H1 (cell line): ENCODE measurements around the gene GPR42. TPM values are rescaled to one million over a fixed set of nuclear protein-coding genes. Genes with fewer than 3 reads are reported as not detected.

Experiments used
- CTCF ChIA-PET: fragments of 300-600 bp; sonication (Branson Sonifier 250); formaldehyde crosslinking; loops from one replicate; lab custom pipeline; 2021; ENCODE audit not compliant: partially characterized antibody; lab: Charles Lee
- POLR2A ChIA-PET: fragments of 300-600 bp; sonication (Branson Sonifier 250); formaldehyde crosslinking; loops from one replicate; lab custom pipeline; 2021; ENCODE audit warnings: inconsistent platforms; ENCODE audit not compliant: partially characterized antibody; lab: Charles Lee
- DNase-seq, 2 experiments: peaks; one replicate each; pipeline versions ENCODE4 v3.0.0 to v3.0.0-alpha.2; 2010 to 2022; ENCODE audit warnings: low spot score in 2 of 2, low read depth in 1 of 2, mixed read lengths in 1 of 2
- FAIRE-seq: peaks from 2 replicates; lab custom pipeline; 2011; peaks lifted over from hg19 to GRCh38; lab: Jason Lieb, UNC
- H2AFZ ChIP-seq: 2 replicates; pipeline ENCODE4 v1.8.1; 2012; ENCODE audit warnings: low read length, inconsistent platforms
- H2AK5ac ChIP-seq: 2 replicates; pipeline ENCODE4 v1.6.1; 2013; ENCODE audit warnings: low read depth, low read length
- H2BK120ac ChIP-seq: replicated peaks from 2 replicates; pipeline ENCODE3; 2013; ENCODE audit warnings: low read depth, low read length, inconsistent platforms
- H2BK12ac ChIP-seq: 2 replicates; pipeline ENCODE4 v1.6.1; 2013; ENCODE audit warnings: low read depth, low read length
- H2BK15ac ChIP-seq: 2 replicates; pipeline ENCODE4 v1.6.1; 2013; ENCODE audit warnings: low read length
- H2BK20ac ChIP-seq: 2 replicates; pipeline ENCODE4 v1.6.1; 2013; ENCODE audit warnings: low read length
- H2BK5ac ChIP-seq: 2 replicates; pipeline ENCODE4 v1.6.1; 2013; ENCODE audit warnings: low read depth, low read length
- H3K14ac ChIP-seq: 2 replicates; pipeline ENCODE4 v1.6.1; 2013; ENCODE audit warnings: inconsistent platforms; ENCODE audit not compliant: insufficient read length
- H3K18ac ChIP-seq: 2 replicates; pipeline ENCODE4 v1.6.1; 2013; ENCODE audit warnings: low read length; ENCODE audit errors: extremely low read depth
- H3K23ac ChIP-seq: 2 replicates; pipeline ENCODE4 v1.6.1; 2013; ENCODE audit warnings: inconsistent platforms; ENCODE audit not compliant: insufficient read length
- H3K23me2 ChIP-seq: 2 replicates; pipeline ENCODE4 v1.6.1; 2013; ENCODE audit warnings: low read depth, low read length
- H3K27ac ChIP-seq: 2 replicates; pipeline ENCODE4 v1.6.1; 2011; ENCODE audit warnings: low read depth, low read length, inconsistent platforms
- H3K27me3 ChIP-seq, 4 experiments: replicated peaks in 1 of 4; 1 replicate in 1 of 4; 2 replicates in 3 of 4; pipeline versions ENCODE4 v1.6.1 to v1.8.1; 2011 to 2013; ENCODE audit warnings: low read length in 3 of 4, mild to moderate bottlenecking in 3 of 4, inconsistent platforms in 2 of 4, mixed read lengths in 2 of 4, moderate library complexity in 1 of 4; ENCODE audit not compliant: control insufficient read depth in 3 of 4, insufficient read depth in 3 of 4; ENCODE audit errors: extremely low read depth in 1 of 4
- H3K36me3 ChIP-seq, 4 experiments: 2 replicates each; pipeline versions ENCODE4 v1.6.1 to v1.8.1; 2011 to 2013; ENCODE audit warnings: mild to moderate bottlenecking in 4 of 4, low read length in 3 of 4, moderate library complexity in 2 of 4, control low read depth in 1 of 4, inconsistent platforms in 1 of 4; ENCODE audit not compliant: insufficient read depth in 4 of 4, control insufficient read depth in 2 of 4
- H3K4ac ChIP-seq: replicated peaks from 2 replicates; pipeline ENCODE3; 2013; ENCODE audit warnings: low read length, low read depth, mixed read lengths, inconsistent platforms; ENCODE audit not compliant: insufficient read length
- H3K4me1 ChIP-seq, 4 experiments: replicated peaks in 1 of 4; 1 replicate in 1 of 4; 2 replicates in 3 of 4; pipeline versions ENCODE4 v1.6.1 to v1.8.1; 2011 to 2013; ENCODE audit warnings: low read length in 3 of 4, inconsistent platforms in 2 of 4, mixed read lengths in 1 of 4; ENCODE audit not compliant: insufficient read depth in 4 of 4, control insufficient read depth in 3 of 4
- H3K4me2 ChIP-seq, 2 experiments: 2 replicates each; pipeline versions ENCODE4 v1.6.1 to v1.8.1; 2011 to 2013; ENCODE audit warnings: low read depth in 2 of 2, low read length in 2 of 2, control low read depth in 1 of 2, inconsistent platforms in 1 of 2, mild to moderate bottlenecking in 1 of 2; ENCODE audit not compliant: insufficient read depth in 1 of 2
- H3K4me3 ChIP-seq, 4 experiments: fragments of 200-600, 300-600 bp in 1 of 4; sonication (generic), shearing (Covaris generic), sonication (Bioruptor Twin) in 1 of 4; 2 replicates each; pipeline versions ENCODE4 v1.5.1 to v1.8.1; 2011 to 2016; ENCODE audit warnings: low read length in 4 of 4, low read depth in 3 of 4, control low read depth in 2 of 4, inconsistent platforms in 2 of 4, mild to moderate bottlenecking in 2 of 4, mixed read lengths in 1 of 4, moderate library complexity in 1 of 4; ENCODE audit not compliant: insufficient read depth in 2 of 4; ENCODE audit errors: extremely low read depth in 1 of 4
- H3K56ac ChIP-seq: replicated peaks from 2 replicates; pipeline ENCODE3; 2013; ENCODE audit warnings: low read depth, mild to moderate bottlenecking, mixed read lengths, low read length, inconsistent platforms; ENCODE audit not compliant: insufficient read length
- H3K79me1 ChIP-seq: 2 replicates; pipeline ENCODE4 v1.6.1; 2013; ENCODE audit warnings: low read depth, low read length, control low read depth
- H3K79me2 ChIP-seq, 2 experiments: 2 replicates each; pipeline versions ENCODE4 v1.6.1 to v1.8.1; 2012 to 2013; ENCODE audit warnings: low read length in 2 of 2, mild to moderate bottlenecking in 2 of 2, inconsistent platforms in 1 of 2; ENCODE audit not compliant: insufficient read depth in 2 of 2, control insufficient read depth in 1 of 2
- H3K9ac ChIP-seq, 4 experiments: replicated peaks in 1 of 4; 1 replicate in 1 of 4; 2 replicates in 3 of 4; pipeline versions ENCODE4 v1.6.1 to v1.8.1; 2011 to 2013; ENCODE audit warnings: low read depth in 3 of 4, low read length in 3 of 4, control low read depth in 2 of 4, mild to moderate bottlenecking in 2 of 4, moderate library complexity in 2 of 4, inconsistent platforms in 1 of 4; ENCODE audit errors: extremely low read depth in 1 of 4
- H3K9me3 ChIP-seq, 2 experiments: 2 replicates each; pipeline versions ENCODE4 v1.6.1 to v1.8.1; 2012 to 2013; ENCODE audit warnings: mild to moderate bottlenecking in 2 of 2, moderate library complexity in 2 of 2, control low read depth in 1 of 2, inconsistent platforms in 1 of 2, low read depth in 1 of 2, low read length in 1 of 2, mixed read lengths in 1 of 2; ENCODE audit not compliant: insufficient read depth in 2 of 2
- H4K20me1 ChIP-seq, 2 experiments: replicated peaks in 1 of 2; 2 replicates each; pipeline versions ENCODE3 to v1.8.1; 2011 to 2013; ENCODE audit warnings: inconsistent platforms in 2 of 2, low read length in 2 of 2, mild to moderate bottlenecking in 1 of 2; ENCODE audit not compliant: insufficient read depth in 2 of 2, control insufficient read depth in 1 of 2
- H4K5ac ChIP-seq: 2 replicates; pipeline ENCODE4 v1.6.1; 2013; ENCODE audit warnings: low read length, low read depth, mixed read lengths, inconsistent platforms; ENCODE audit not compliant: insufficient read length
- H4K8ac ChIP-seq: 2 replicates; pipeline ENCODE4 v1.8.0; 2013; ENCODE audit warnings: mild to moderate bottlenecking, moderate library complexity, low read length, inconsistent platforms; ENCODE audit not compliant: insufficient read depth; ENCODE audit errors: extremely low read depth
- H4K91ac ChIP-seq: replicated peaks from 2 replicates; pipeline ENCODE3; 2013; ENCODE audit warnings: low read length, mixed read lengths, inconsistent platforms; ENCODE audit not compliant: insufficient read length
- EZH2 ChIP-seq: fragments of 200-600 bp; sonication (generic); IDR thresholded peaks from 2 replicates; pipeline ENCODE4 v1.7.1; 2012; ENCODE audit warnings: low read depth, mild to moderate bottlenecking, moderate library complexity, low read length, inconsistent platforms; ENCODE audit not compliant: severe bottlenecking
- HDAC2 ChIP-seq, 2 experiments: fragments of 300-600 bp in 1 of 2; sonication (generic) in 1 of 2; IDR thresholded peaks; 2 replicates each; pipeline ENCODE4 v1.6.1; 2011 to 2012; ENCODE audit warnings: low read depth in 2 of 2, low read length in 2 of 2, mild to moderate bottlenecking in 2 of 2, moderate library complexity in 2 of 2, borderline replicate concordance in 1 of 2, inconsistent platforms in 1 of 2
- HDAC6 ChIP-seq: IDR thresholded peaks from one replicate; pipeline ENCODE4 v1.7.1; 2012; ENCODE audit warnings: low read depth, mild to moderate bottlenecking, inconsistent platforms, low read length, moderate library complexity
- JUND ChIP-seq: IDR thresholded peaks from 2 replicates; pipeline ENCODE4 v1.6.1; 2011; ENCODE audit warnings: mild to moderate bottlenecking, improper control_type of control experiment, low read length
- KDM1A ChIP-seq: fragments of 200-600, 300-600 bp; sonication (generic); IDR thresholded peaks from 2 replicates; pipeline ENCODE4 v1.7.1; 2016; ENCODE audit warnings: mild to moderate bottlenecking, low read length, borderline replicate concordance
- POU5F1 ChIP-seq: IDR thresholded peaks from 2 replicates; pipeline ENCODE4 v1.6.1; 2011; ENCODE audit warnings: low read depth, mild to moderate bottlenecking, low read length, moderate library complexity
- RFX5 ChIP-seq: IDR thresholded peaks from 2 replicates; pipeline ENCODE4 v1.6.1; 2011; ENCODE audit warnings: low read depth, low read length, improper control_type of control experiment, borderline replicate concordance
- RXRA ChIP-seq: IDR thresholded peaks from 2 replicates; pipeline ENCODE4 v1.6.1; 2011; ENCODE audit warnings: low read depth, mild to moderate bottlenecking, low read length, moderate library complexity; ENCODE audit not compliant: insufficient read depth
- SIN3A ChIP-seq, 2 experiments: IDR thresholded peaks in 1 of 2; conservative IDR thresholded peaks in 1 of 2; 2 replicates each; pipeline ENCODE4 v1.6.1; 2011 to 2012; ENCODE audit warnings: low read length in 2 of 2, improper control_type of control experiment in 1 of 2, low read depth in 1 of 2, mild to moderate bottlenecking in 1 of 2
- SP4 ChIP-seq: IDR thresholded peaks from 2 replicates; pipeline ENCODE4 v1.6.1; 2012; ENCODE audit warnings: low read length, inconsistent platforms
- SRF ChIP-seq: IDR thresholded peaks from 2 replicates; pipeline ENCODE4 v1.6.1; 2011; ENCODE audit warnings: mild to moderate bottlenecking, low read depth, low read length, moderate library complexity
- TCF12 ChIP-seq: IDR thresholded peaks from 2 replicates; pipeline ENCODE4 v1.6.1; 2011; ENCODE audit warnings: low read depth, mild to moderate bottlenecking, low read length
- TEAD4 ChIP-seq: IDR thresholded peaks from 2 replicates; pipeline ENCODE4 v1.6.1; 2012; ENCODE audit warnings: low read depth, low read length, inconsistent platforms, mixed read lengths
- WGBS, 2 experiments: shearing (Covaris generic) in 1 of 2; methylation state at CpG; one replicate each; pipeline versions ENCODE4 v1.1.6 to v1.1.7; 2013 to 2015; ENCODE audit warnings: low lambda C conversion rate in 2 of 2, mixed read lengths in 2 of 2, inconsistent platforms in 1 of 2, low coverage in 1 of 2, missing lambda C conversion rate in 1 of 2; ENCODE audit not compliant: insufficient replicate concordance in 2 of 2, insufficient coverage in 1 of 2, insufficient read length in 1 of 2; ENCODE audit errors: extremely low coverage in 1 of 2, missing lambda C conversion rate in 1 of 2; 5-methylcytosine and 5-hydroxymethylcytosine counted together
- polyA plus RNA-seq, 7 experiments: library from polyadenylated mRNA; depleted of rRNA in 3 of 7; stranded (reverse) in 5 of 7; unstranded in 2 of 7; fragments of >200 nt in 5 of 7; fragments of 200-250 nt in 2 of 7; gene quantifications; 1 replicate in 5 of 7; 2 replicates in 1 of 7; 4 replicates in 1 of 7; pipeline versions ENCODE4 v1.2.1 to v1.2.3, GENCODE V29; 2011 to 2013; ENCODE audit warnings: missing spikeins in 2 of 7, mixed read lengths in 2 of 7
- total RNA-seq: library from RNA; stranded (reverse); fragmentation: NEBNext Ultra II Directional; extraction: Animal tissue kit (Norgen Biotek cat#: 25700); gene quantifications from 2 replicates; pipeline ENCODE4 v1.2.1, GENCODE V29; 2021
- TF ChIP-seq, protein P1 (sequence below): IDR thresholded peaks from 2 replicates; pipeline ENCODE4 v1.6.1; 2012; ENCODE audit warnings: inconsistent platforms

The GPR42 gene
- total and polyA plus RNA-seq, 2 of the 8 experiments (the other 6 are each of a cell fraction or from before 2014, with no cell fraction given) = not detected

DNA sequence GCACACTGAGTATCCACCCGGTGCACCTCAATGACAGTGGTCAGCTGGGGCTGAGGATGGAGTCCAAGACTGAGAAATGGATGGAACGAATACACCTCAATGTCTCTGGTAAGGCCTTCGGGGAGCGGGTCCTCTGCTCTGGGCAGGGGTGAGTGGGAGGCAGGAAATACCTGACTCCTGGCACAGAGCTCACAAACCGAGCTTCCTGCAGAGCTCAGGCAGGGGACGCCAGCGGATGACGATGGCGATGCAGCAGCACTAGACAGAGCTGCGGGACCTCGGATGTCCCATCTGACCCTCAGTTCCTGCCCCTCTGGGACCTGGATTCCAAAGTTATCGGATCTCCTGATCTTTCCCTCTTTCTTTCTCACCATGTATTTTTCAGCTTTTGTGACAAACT, 38.1 kb upstream of the GPR42 start:
- Histone ChIP-seq H3K9ac (no peak overlapping the region), H2BK20ac (no peak overlapping the region), H3K4me3 (no peak overlapping the region), H2BK12ac (no peak overlapping the region), H4K20me1 (no peaks in the 10 kb centered on the region), H3K23me2 (no peaks in the 10 kb centered on the region), H3K27me3 (no peaks in the 10 kb centered on the region), H3K27ac (no peak overlapping the region), H3K23ac (no peak overlapping the region), H3K36me3 (no peaks in the 10 kb centered on the region), H4K5ac (no peak overlapping the region), H2BK120ac (no peak overlapping the region), H2AFZ (no peak overlapping the region), H3K9me3 (no peaks in the 10 kb centered on the region), H4K91ac (no peak overlapping the region), H2BK5ac (no peak overlapping the region), H2AK5ac (no peak overlapping the region), H3K18ac (no peak overlapping the region), H3K56ac (no peak overlapping the region), H3K79me2 (no peaks in the 10 kb centered on the region), H3K79me1 (no peaks in the 10 kb centered on the region), H3K14ac (no peak overlapping the region), H3K4me2 (no peak overlapping the region), H3K4ac (no peak overlapping the region), H4K8ac (no peak overlapping the region), H2BK15ac (no peak overlapping the region), H3K4me1 (no peaks in the 10 kb centered on the region; a peak in 1 of 7 replicates)
- CTCF ChIA-PET = interaction anchor here (0.8 to 2.2 kb wide), 9 partner anchors 14 to 289 kb away, joined by 3 to 7 read pairs (median 4); partner anchors contain the start of gene FFAR3
- WGBS, 2 experiments = 78% methylated on average over 12 of the region's 12 CpGs; no CpG with 5 or more reads in 1 of the 2 experiments
- DNase-seq (no peak), FAIRE-seq (no peak)
- POLR2A ChIA-PET = interaction anchor here (1.4 kb wide), 1 partner anchor 11 kb away, joined by 4 read pairs; no protein-coding TSS in a partner anchor
- TF ChIP-seq, protein P1, sequence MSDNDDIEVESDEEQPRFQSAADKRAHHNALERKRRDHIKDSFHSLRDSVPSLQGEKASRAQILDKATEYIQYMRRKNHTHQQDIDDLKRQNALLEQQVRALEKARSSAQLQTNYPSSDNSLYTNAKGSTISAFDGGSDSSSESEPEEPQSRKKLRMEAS = no peak
- TF ChIP-seq POU5F1 (no peak), HDAC6 (no peak), SIN3A (conservative IDR thresholded peaks at IDR 0.05 in 1 of 2, IDR thresholded peaks at IDR 0.05 in 1 of 2; ENCODE audit: low read depth in 1 of 2, low read length in 2 of 2) (no peak), KDM1A (no peak), RXRA (no peak), SP4 (no peak), SRF (no peak), TCF12 (no peak), EZH2 (no peak), HDAC2 (IDR thresholded peaks at IDR 0.05; ENCODE audit: borderline replicate concordance in 1 of 2, low read depth in 2 of 2, low read length in 2 of 2) (no peak), JUND (no peak), TEAD4 (no peak), RFX5 (no peak)
